Measurements from ENCODE around the gene GLIS1.

DNA sequence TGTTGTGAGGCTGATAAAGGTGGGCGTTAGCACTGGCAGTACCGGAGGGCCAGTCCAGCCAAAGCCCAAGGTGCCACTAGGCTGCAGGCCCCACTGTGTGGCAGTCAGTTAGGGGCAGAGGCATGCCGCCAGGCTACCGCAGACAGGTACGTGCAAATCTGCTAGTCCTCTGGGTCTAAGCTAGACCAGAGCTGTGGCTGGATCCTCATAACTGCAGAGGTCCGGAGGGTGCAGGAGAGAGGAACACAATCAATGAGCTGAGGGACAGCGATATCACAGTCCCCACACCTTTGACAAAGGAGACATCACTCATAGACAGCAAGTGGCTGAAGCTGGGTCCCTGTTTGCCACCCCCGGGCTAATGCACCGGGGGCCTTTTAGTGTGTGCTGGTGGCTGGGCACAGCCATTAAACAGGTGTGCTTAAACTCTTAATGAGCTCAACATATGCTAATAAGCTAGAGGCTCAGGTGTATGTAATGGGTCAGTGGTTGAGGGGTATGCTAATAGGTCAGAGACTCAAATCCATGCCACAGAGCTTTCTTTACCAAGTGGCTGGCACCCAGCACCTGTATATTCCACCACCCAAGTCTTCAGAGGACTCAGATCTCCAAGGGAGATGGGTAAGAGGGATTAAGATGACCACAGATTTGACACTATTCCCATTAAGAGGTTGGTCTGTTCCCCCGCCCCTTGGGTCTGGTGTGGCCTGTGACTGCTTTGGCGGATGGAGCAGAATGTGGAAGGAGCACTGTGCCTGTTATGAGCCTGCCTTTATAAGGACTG, 82.0 kb downstream of the GLIS1 start:
- TF ChIP-seq, protein P1, sequence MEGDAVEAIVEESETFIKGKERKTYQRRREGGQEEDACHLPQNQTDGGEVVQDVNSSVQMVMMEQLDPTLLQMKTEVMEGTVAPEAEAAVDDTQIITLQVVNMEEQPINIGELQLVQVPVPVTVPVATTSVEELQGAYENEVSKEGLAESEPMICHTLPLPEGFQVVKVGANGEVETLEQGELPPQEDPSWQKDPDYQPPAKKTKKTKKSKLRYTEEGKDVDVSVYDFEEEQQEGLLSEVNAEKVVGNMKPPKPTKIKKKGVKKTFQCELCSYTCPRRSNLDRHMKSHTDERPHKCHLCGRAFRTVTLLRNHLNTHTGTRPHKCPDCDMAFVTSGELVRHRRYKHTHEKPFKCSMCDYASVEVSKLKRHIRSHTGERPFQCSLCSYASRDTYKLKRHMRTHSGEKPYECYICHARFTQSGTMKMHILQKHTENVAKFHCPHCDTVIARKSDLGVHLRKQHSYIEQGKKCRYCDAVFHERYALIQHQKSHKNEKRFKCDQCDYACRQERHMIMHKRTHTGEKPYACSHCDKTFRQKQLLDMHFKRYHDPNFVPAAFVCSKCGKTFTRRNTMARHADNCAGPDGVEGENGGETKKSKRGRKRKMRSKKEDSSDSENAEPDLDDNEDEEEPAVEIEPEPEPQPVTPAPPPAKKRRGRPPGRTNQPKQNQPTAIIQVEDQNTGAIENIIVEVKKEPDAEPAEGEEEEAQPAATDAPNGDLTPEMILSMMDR (IDR thresholded peaks at IDR 0.05 in 4 of 5, conservative IDR thresholded peaks at IDR 0.05 in 1 of 5): no peak
- no peak for TF ChIP-seq POLR2A (IDR thresholded peaks at IDR 0.05)
